Kidney capillary endothelial cell (primary cell): ENCODE results near the gene AANAT.
"Not testable (repeated sequence)": the region's sequence is repeated elsewhere in the genome, so short reads cannot be mapped to it uniquely, and the experiment has no call there.

Source experiments
- DNase-seq: peaks from one replicate; pipeline ENCODE4 v3.0.0-alpha.2; 2018; ENCODE audit warnings: low spot score

The AANAT gene

GRCh38 chr17:76506408-76507345 lies 39.3 kb downstream of the AANAT start:
- peak; percentile 57 for DNase-seq

DNA sequence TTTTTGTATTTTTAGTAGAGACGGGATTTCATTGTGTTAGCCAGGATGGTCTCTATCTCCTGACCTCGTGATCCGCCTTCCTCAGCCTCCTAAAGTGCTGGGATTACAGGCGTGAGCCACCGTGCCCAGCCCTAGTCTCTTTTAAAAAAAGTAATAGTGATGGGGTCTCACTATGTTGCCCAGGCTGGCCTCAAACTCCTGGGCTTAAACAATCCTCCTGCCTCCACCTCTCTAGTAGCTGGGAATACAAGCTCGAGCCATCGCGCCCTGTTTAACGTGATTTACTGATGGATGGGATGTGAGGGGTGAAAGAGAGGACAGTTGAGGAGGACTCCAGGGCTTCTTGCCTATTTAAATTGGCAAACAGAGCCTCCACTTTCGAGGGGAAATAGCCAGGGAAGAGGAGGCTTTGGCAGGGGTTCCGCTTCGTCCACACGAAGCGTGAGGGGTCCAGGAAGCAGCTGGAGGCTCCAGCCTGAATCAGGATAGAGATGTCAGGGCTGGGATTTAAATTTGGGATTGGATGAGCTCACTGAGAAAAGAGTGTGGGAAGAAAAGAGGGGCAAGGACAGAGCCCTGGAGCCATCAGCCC lies 41.2 kb downstream of the AANAT start:
- DNase-seq: not testable (repeated sequence)

- no peak for DNase-seq
Measured at GRCh38 chr17:76510831-76511244, 43.4 kb downstream of the AANAT start.

- no peak for DNase-seq
Measured at GRCh38 chr17:76511668-76512365, 44.4 kb downstream of the AANAT start.

DNA sequence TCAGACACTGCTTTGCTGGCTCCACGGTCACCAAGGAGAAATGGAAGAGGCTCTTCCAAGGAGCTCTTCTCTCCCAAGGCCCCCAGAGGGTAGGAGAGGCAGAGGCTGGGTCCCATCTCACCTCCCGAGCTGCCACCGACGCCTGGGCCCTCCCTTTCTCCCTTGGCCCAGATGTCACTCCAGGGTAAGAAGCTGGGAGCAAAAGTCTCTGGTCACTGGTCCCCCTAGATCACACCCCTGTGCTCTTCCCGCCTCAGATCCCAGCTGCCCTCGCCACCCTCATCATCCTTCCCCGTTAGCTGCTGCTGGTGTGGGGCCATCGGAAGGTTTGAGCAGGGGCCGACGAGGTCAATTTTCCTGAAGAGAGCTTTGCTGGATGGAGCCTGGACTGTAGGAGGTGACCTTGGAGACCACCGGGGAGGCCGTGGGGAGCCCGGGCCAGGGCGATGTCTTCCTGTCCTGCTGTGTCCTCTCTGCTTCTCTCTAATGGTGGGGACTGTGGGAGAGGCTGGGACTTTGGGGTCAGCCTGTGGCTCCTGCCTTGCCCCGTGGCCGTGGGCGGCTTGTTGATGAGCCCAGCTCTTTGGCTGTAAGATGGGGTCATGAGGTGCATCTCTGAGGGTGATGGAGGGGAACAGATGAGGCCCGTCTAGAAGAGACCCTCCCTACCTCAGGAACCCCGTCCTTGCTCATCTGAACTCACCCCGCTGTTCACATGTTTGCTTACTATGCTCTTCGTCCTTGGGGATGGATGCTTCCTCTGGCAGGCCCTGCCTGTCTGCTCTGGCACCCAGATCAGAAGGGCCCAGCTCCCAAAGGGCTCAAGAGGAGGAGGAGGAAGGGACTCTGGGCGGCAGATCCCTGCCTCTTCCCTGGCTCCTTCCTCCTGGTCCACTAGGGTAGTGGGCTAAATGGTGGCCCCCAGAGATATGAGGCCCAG lies 45.2 kb downstream of the AANAT start:
- no peak for DNase-seq

DNA sequence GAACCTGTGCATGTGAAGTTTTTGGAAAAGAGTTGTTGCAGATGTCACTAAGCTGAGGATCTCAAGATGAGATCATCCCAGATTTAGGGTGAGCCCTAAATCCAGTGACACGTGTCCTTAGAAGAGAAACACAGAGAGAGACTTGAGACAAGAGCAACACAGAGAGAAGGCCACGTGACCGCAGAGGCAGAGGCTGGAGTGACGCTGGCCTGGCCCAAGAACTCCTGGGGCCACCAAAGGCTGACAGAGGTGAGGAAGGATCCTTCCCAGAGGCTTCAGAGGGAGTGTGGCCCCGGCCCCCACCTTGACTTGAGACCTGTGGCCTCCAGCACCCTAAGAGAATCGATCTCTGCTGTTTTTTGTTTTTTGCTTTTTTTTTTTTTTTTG lies 45.9 kb downstream of the AANAT start:
- no peak for DNase-seq

DNA sequence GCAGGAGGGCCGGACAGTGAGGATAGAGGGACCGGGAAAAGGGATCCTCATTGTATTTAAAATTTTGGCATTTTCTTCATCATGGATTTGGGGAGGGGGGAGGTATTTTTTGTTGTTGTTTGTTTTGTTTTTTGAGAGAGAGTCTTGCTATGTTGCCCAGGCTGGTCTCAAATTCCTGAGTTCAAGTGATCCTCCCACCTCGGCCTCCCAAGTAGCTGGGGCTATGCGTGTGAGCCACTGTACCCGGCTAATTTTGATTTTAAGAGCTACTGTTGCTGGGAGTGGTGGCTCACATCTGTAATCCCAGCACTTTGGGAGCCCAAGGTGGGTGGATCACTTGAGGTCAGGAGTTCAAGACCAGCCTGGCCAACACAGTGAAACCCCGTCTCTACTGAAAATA lies 47.0 kb downstream of the AANAT start:
- not testable (repeated sequence) for DNase-seq

GRCh38 chr17:76515274-76515949 lies 48.0 kb downstream of the AANAT start:
- DNase-seq: no peak

GRCh38 chr17:76517638-76518038 lies 50.2 kb downstream of the AANAT start:
- no peak for DNase-seq

DNA sequence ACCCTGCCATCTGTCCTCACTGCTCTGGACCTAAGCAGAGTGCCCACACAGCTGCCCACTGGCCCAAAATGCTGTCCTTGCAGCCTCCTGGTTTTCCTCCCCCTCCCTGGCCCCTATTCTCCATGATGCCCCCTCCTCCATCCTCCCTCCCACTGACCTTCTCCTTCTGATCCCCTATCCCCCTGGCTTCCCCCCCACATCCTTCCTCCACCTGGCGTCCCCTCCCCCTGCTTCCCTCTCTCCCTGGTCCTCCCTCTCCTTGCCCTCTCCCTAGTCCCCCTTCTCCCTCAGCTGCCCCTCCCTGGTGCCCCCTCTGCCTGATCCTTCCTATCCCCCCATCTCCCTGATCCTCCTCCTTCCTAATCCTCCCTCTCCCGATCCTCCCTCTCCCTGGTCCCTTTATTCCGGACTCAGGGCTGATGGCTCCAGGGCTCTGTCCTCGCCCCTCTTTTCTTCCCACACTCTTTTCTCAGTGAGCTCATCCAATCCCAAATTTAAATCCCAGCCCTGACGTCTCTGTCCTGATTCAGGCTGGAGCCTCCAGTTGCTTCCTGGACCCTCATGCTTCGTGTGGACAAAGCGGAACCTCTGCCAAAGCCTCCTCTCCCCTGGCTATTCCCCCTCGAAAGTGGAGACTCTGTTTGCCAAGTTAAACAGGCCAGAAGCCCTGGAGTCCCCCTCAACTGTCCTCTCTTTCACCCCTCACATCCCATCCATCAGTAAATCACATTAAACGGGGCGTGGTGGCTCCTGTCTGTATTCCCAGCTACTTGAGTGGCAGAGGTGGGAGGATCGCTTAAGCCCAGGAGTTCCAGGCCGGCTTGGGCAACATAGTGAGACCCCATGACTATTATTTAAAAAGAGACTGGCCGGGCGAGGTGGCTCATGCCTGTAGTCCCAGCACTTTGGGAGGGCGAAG lies 51.9 kb downstream of the AANAT start:
- DNase-seq: no peak
